Endodermal cell (in vitro differentiated cells): ENCODE data around the gene AKAP6. TPM values are rescaled to one million over a fixed set of nuclear protein-coding genes. Genes with fewer than 3 reads are reported as not detected.

ENCODE experiments used
- DNase-seq: peaks from one replicate; pipeline ENCODE4 v3.0.0-alpha.2; 2017
- H3K27ac ChIP-seq: 2 replicates; pipeline ENCODE4 v1.5.1; 2013; ENCODE audit warnings: mild to moderate bottlenecking, low read depth, low read length, moderate library complexity
- H3K27me3 ChIP-seq: 2 replicates; pipeline ENCODE4 v1.6.1; 2013; ENCODE audit warnings: mild to moderate bottlenecking, low read length, moderate library complexity; ENCODE audit not compliant: insufficient read depth, control insufficient read depth, poor library complexity, severe bottlenecking
- H3K36me3 ChIP-seq: 2 replicates; pipeline ENCODE4 v1.7.0; 2013; ENCODE audit warnings: mild to moderate bottlenecking, low read length, moderate library complexity; ENCODE audit not compliant: control insufficient read depth, insufficient read depth
- H3K4me1 ChIP-seq: one replicate; pipeline ENCODE4 v1.7.0; 2013; ENCODE audit warnings: low read length; ENCODE audit not compliant: control insufficient read depth, insufficient read depth
- H3K4me3 ChIP-seq: 2 replicates; pipeline ENCODE4 v1.5.1; 2013; ENCODE audit warnings: mild to moderate bottlenecking, low read length, moderate library complexity
- H3K9ac ChIP-seq: 2 replicates; pipeline ENCODE4 v1.6.1; 2013; ENCODE audit warnings: mild to moderate bottlenecking, low read length, moderate library complexity; ENCODE audit not compliant: poor library complexity, severe bottlenecking; ENCODE audit errors: extremely low read depth
- H3K9me3 ChIP-seq: 2 replicates; pipeline ENCODE4 v1.6.1; 2013; ENCODE audit warnings: mild to moderate bottlenecking, low read length, moderate library complexity; ENCODE audit not compliant: control insufficient read depth
- H3K27ac Mint-ChIP-seq: 2 replicates; pipeline ENCODE4 v1.8.0; 2020; ENCODE audit warnings: mixed read lengths
- H3K27me3 Mint-ChIP-seq: 2 replicates; pipeline ENCODE4 v1.8.0; 2021; ENCODE audit warnings: mild to moderate bottlenecking, mixed read lengths; ENCODE audit not compliant: insufficient read depth
- H3K36me3 Mint-ChIP-seq: 2 replicates; pipeline ENCODE4 v1.8.0; 2020; ENCODE audit warnings: low read depth, mixed read lengths
- H3K4me1 Mint-ChIP-seq: 2 replicates; pipeline ENCODE4 v1.8.0; 2020; ENCODE audit warnings: mixed read lengths
- H3K4me3 Mint-ChIP-seq: 2 replicates; pipeline ENCODE4 v1.8.0; 2020; ENCODE audit warnings: mild to moderate bottlenecking, moderate library complexity, mixed read lengths
- H3K9me3 Mint-ChIP-seq: 2 replicates; pipeline ENCODE4 v1.8.0; 2020; ENCODE audit warnings: mild to moderate bottlenecking, mixed read lengths
- WGBS, 2 experiments: methylation state at CpG; one replicate each; pipeline versions ENCODE4 v1.1.5 to v1.1.7; 2013; ENCODE audit warnings: missing lambda C conversion rate in 2 of 2, mixed read lengths in 1 of 2; ENCODE audit not compliant: insufficient coverage in 1 of 2, insufficient read length in 1 of 2; 5-methylcytosine and 5-hydroxymethylcytosine counted together
- total RNA-seq, 2 donors: library from RNA; stranded (reverse); fragmentation: NEBNext Ultra II Directional in 1 of 2; extraction: Animal tissue kit (Norgen Biotek cat#: 25700) in 1 of 2; gene quantifications; 2 replicates in 1 of 2; 3 replicates in 1 of 2; pipeline ENCODE4 v1.2.1, GENCODE V29; 2021
- TF ChIP-seq, protein P1 (sequence below): fragments of 200-600 bp; sonication (generic); conservative IDR thresholded peaks from 2 replicates; pipeline ENCODE4 v1.5.0; 2021; ENCODE audit warnings: antibody characterized with exemption, mild to moderate bottlenecking

Gene AKAP6
- total RNA-seq, 2 donors from 2014 or later: 4.3 to 5.0 TPM

DNA sequence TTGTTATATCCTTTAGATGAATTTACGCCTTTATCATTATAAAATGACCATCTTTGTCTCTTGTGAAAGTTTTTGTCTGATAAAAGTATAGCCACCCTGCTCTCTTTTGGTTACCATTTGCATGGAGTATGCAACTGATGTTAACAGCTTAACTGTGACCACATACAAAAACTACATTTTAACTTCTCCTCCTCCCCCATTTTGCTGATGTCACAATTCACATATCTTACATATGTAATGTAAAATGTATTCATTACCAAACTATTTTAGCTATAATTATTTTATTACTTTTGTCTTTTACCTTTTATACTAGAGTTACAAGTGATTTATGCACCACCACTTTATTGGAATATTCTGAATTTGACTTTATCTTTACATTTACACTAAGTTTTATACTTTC, 425.1 kb downstream of the AKAP6 start:
- Histone ChIP-seq H3K27ac (no peak overlapping the region), H3K4me3 (no peak overlapping the region), H3K27me3 (no peaks in the 10 kb centered on the region), H3K9me3 (peaks cover 8% of the 10 kb centered on the region), H3K9ac (no peak overlapping the region), H3K36me3 (no peaks in the 10 kb centered on the region), H3K4me1 (no peaks in the 10 kb centered on the region)
- DNase-seq: no peak
- TF ChIP-seq, protein P1, sequence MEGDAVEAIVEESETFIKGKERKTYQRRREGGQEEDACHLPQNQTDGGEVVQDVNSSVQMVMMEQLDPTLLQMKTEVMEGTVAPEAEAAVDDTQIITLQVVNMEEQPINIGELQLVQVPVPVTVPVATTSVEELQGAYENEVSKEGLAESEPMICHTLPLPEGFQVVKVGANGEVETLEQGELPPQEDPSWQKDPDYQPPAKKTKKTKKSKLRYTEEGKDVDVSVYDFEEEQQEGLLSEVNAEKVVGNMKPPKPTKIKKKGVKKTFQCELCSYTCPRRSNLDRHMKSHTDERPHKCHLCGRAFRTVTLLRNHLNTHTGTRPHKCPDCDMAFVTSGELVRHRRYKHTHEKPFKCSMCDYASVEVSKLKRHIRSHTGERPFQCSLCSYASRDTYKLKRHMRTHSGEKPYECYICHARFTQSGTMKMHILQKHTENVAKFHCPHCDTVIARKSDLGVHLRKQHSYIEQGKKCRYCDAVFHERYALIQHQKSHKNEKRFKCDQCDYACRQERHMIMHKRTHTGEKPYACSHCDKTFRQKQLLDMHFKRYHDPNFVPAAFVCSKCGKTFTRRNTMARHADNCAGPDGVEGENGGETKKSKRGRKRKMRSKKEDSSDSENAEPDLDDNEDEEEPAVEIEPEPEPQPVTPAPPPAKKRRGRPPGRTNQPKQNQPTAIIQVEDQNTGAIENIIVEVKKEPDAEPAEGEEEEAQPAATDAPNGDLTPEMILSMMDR: no peak
- no peaks in the 10 kb centered on the region for H3K36me3 Mint-ChIP-seq
- no peak overlapping the region for H3K4me3 Mint-ChIP-seq
- no peaks in the 10 kb centered on the region for H3K4me1 Mint-ChIP-seq
- no CpG with 5 or more reads among the region's 1 CpG for WGBS, 2 experiments
- H3K9me3 Mint-ChIP-seq: peaks cover 14% of the 10 kb centered on the region
- H3K27me3 Mint-ChIP-seq: no peaks in the 10 kb centered on the region
- H3K27ac Mint-ChIP-seq: no peak overlapping the region

DNA sequence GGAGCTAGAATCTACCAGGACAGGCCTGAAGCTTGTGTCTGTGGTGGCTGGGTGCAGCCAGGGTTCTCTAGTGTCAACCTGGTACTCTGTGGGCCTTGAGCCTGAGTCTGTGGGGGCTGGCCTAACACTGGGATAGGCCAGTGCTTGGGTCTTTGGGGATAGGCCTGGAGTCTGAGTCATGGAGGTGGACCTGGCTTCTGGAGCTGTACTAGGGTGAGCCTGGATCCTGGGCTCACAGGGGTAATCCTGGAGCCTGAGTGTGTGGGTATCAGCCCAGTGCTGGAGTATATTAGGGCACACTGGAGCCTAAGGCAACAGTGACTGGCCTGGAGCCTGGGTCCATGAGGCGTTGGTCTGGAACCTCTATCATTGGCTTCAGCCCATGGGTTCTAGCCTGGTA, 427.1 kb downstream of the AKAP6 start:
- Histone ChIP-seq H3K4me1 (no peaks in the 10 kb centered on the region), H3K9me3 (peaks cover 8% of the 10 kb centered on the region), H3K4me3 (no peak overlapping the region), H3K9ac (no peak overlapping the region), H3K27me3 (no peaks in the 10 kb centered on the region), H3K27ac (no peak overlapping the region), H3K36me3 (no peaks in the 10 kb centered on the region)
- 98 to 100% methylated on average over 1 of the region's 1 CpG for WGBS, 2 experiments
- DNase-seq: no peak
- H3K4me3 Mint-ChIP-seq: no peak overlapping the region
- peaks cover 5% of the 10 kb centered on the region for H3K27me3 Mint-ChIP-seq
- no peaks in the 10 kb centered on the region for H3K36me3 Mint-ChIP-seq
- TF ChIP-seq, protein P1: no peak
- H3K4me1 Mint-ChIP-seq: no peaks in the 10 kb centered on the region
- H3K27ac Mint-ChIP-seq: no peak overlapping the region
- peaks cover 14% of the 10 kb centered on the region for H3K9me3 Mint-ChIP-seq

DNA sequence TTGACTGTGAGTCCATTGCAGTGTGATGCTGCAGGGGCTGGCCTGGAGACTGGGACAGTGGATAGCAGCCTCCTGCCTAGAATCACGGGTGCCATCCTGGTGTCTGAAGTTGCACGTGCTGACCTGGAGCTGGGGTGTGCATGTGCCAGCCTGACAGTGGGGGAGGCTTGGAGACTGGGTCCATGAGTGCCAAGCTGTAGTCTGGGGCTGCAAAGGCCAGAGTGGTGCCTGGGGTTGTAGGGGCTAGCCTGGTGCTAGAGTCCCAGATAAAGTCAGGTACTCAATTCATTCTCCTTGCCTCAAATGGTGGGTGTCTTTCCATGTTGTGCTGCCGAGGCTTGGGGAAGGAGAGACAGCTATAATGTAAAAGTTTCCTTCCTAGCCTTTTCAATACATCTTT, 427.7 kb downstream of the AKAP6 start:
- no peak overlapping the region for H3K27ac ChIP-seq
- H3K9ac ChIP-seq: no peak overlapping the region
- peaks cover 8% of the 10 kb centered on the region for H3K9me3 ChIP-seq
- no peaks in the 10 kb centered on the region for H3K36me3 Mint-ChIP-seq
- 94 to 100% methylated on average over 1 to 3 of the region's 3 CpGs for WGBS, 2 experiments
- no peak overlapping the region for H3K27ac Mint-ChIP-seq
- H3K4me1 ChIP-seq: no peaks in the 10 kb centered on the region
- no peaks in the 10 kb centered on the region for H3K36me3 ChIP-seq
- TF ChIP-seq, protein P1: no peak
- H3K4me3 ChIP-seq: no peak overlapping the region
- H3K9me3 Mint-ChIP-seq: peaks cover 14% of the 10 kb centered on the region
- no peak overlapping the region for H3K4me3 Mint-ChIP-seq
- H3K27me3 ChIP-seq: no peaks in the 10 kb centered on the region
- DNase-seq: no peak
- no peaks in the 10 kb centered on the region for H3K4me1 Mint-ChIP-seq
- H3K27me3 Mint-ChIP-seq: peaks cover 5% of the 10 kb centered on the region
